ENCODE results near the gene ADAT1.

ADAT1 gene

GRCh38 chr16:75576384-75576811 is 46.7 kb downstream of the ADAT1 start:
- DNase-seq (ENCODE audit: low read depth) = no peak

- no peak for DNase-seq (ENCODE audit: low read depth)
Observed at GRCh38 chr16:75575958-75576357, 47.1 kb downstream of the ADAT1 start.

GRCh38 chr16:75573955-75574354 is 49.1 kb downstream of the ADAT1 start:
- DNase-seq (ENCODE audit: low read depth) = no peak

- DNase-seq (ENCODE audit: low read depth) = no peak
Observed at GRCh38 chr16:75572864-75573542, 50.1 kb downstream of the ADAT1 start.

- no peak for DNase-seq (ENCODE audit: low read depth)
Observed at GRCh38 chr16:75570396-75571065, 52.5 kb downstream of the ADAT1 start.

GRCh38 chr16:75567911-75568310 is 55.2 kb downstream of the ADAT1 start:
- no peak for DNase-seq (ENCODE audit: low read depth)

GRCh38 chr16:75566758-75567255 is 56.3 kb downstream of the ADAT1 start:
- no peak for DNase-seq (ENCODE audit: low read depth)

- DNase-seq (ENCODE audit: low read depth) = peak; percentile 27
Observed at GRCh38 chr16:75566040-75566757, 56.9 kb downstream of the ADAT1 start, which contains the start of gene GABARAPL2. Gene GABARAPL2 (plus strand): TSS chr16:75566379. CDS start chr16:75566487, 108 bp downstream.

- no peak for DNase-seq (ENCODE audit: low read depth)
Observed at GRCh38 chr16:75565640-75566039, 57.4 kb downstream of the ADAT1 start.

- peak; percentile 36 for DNase-seq (ENCODE audit: low read depth)
Observed at GRCh38 chr16:75559564-75560372, 63.3 kb downstream of the ADAT1 start.

GRCh38 chr16:75558846-75559401 is 64.2 kb downstream of the ADAT1 start:
- DNase-seq (ENCODE audit: low read depth) = no peak

GRCh38 chr16:75556431-75556950 is 66.6 kb downstream of the ADAT1 start:
- peak; percentile 24 for DNase-seq (ENCODE audit: low read depth)

- DNase-seq (ENCODE audit: low read depth) = peak; percentile 72
Observed at GRCh38 chr16:75555707-75556430, 67.2 kb downstream of the ADAT1 start, which contains the start of gene TMEM231. Gene TMEM231 (minus strand): TSS chr16:75556252. CDS start chr16:75556209, 43 bp downstream.

GRCh38 chr16:75555213-75555706 is 67.8 kb downstream of the ADAT1 start:
- peak; percentile 89 for DNase-seq (ENCODE audit: low read depth)

GRCh38 chr16:75552951-75553350 is 70.1 kb downstream of the ADAT1 start:
- DNase-seq (ENCODE audit: low read depth) = no peak

- no peak for DNase-seq (ENCODE audit: low read depth)
Observed at GRCh38 chr16:75550211-75550662, 72.8 kb downstream of the ADAT1 start.

Data from HS-27A (cell line).